Mucosa of descending colon (tissue), 3 donors: ENCODE measurements around the gene TMEM253. TPM values are rescaled to one million over a fixed set of nuclear protein-coding genes. Genes with fewer than 3 reads are reported as not detected.

ENCODE experiments used
- ATAC-seq: fragments of 200-7000 bp; cut with Tn5 transposase; one replicate; pipeline ENCODE4 v1.9.1; 2020; ENCODE audit warnings: mild to moderate bottlenecking, moderate library complexity
- DNase-seq, 3 donors: peaks; one replicate each; pipeline ENCODE4 v3.0.0-alpha.2; 2020
- H3K36me3 ChIP-seq: fragments of 200-600 bp; one replicate; pipeline ENCODE4 v1.8.0; 2021; ENCODE audit warnings: low read depth, mild to moderate bottlenecking
- H3K4me1 ChIP-seq: fragments of 200-600 bp; one replicate; pipeline ENCODE4 v1.8.0; 2021; ENCODE audit warnings: low read depth, mild to moderate bottlenecking
- H3K4me3 ChIP-seq: fragments of 200-600 bp; one replicate; pipeline ENCODE4 v1.8.0; 2021; ENCODE audit warnings: mild to moderate bottlenecking
- H3K9me3 ChIP-seq: fragments of 200-600 bp; one replicate; pipeline ENCODE4 v1.8.0; 2021; ENCODE audit warnings: mild to moderate bottlenecking
- CTCF ChIP-seq: fragments of 200-600 bp; IDR thresholded peaks from one replicate; pipeline ENCODE4 v1.8.0; 2022; ENCODE audit warnings: antibody characterized with exemption, mild to moderate bottlenecking
- intact Hi-C, 2 donors: fragments of 100-400 bp; cut with DNase I in 1 of 2; cut with micrococcal nuclease in 1 of 2; formaldehyde crosslinking; loops; one replicate each; pipeline versions ENCODE4 v1.11.0 to v1.11.1; 2022; cut with DNase I, micrococcal nuclease
- total RNA-seq, 3 donors: library from RNA; stranded (reverse); fragmentation: NEBNext Ultra II Directional in 2 of 3; extraction: Animal tissue kit (Norgen Biotek cat#: 25700) in 2 of 3; gene quantifications; one replicate each; pipeline versions ENCODE4 v1.2.1 to v1.2.4, GENCODE V29; 2021 to 2023
- donor health status: DM: no; HTN: no; CAD: no; lungs with moderate emphysema.
- donor health status: DM: no; HTN: no; CAD: no.
- donor health status: DM: no; HTN: yes; CAD: no.

The TMEM253 gene
- total RNA-seq, 3 donors from 2014 or later: 20.2 to 46.0 (median 43.9) TPM

- no peaks in the 10 kb centered on the region for H3K9me3 ChIP-seq
- H3K4me3 ChIP-seq: no peak overlapping the region
- TF ChIP-seq CTCF: no peak
- H3K36me3 ChIP-seq: no peaks in the 10 kb centered on the region
- ATAC-seq (no peak), DNase-seq (no peak)
- intact Hi-C loops: no loop called here
- H3K4me1 ChIP-seq: no peaks in the 10 kb centered on the region
Observed at GRCh38 chr14:21133901-21134300, 33.0 kb downstream of the TMEM253 start.

GRCh38 chr14:21136024-21136423 lies 35.2 kb downstream of the TMEM253 start:
- no peaks in the 10 kb centered on the region for H3K36me3 ChIP-seq
- intact Hi-C loops: no loop called here
- no peaks in the 10 kb centered on the region for H3K4me1 ChIP-seq
- no peak for DNase-seq
- no peak for TF ChIP-seq CTCF
- H3K4me3 ChIP-seq: no peak overlapping the region
- H3K9me3 ChIP-seq: no peaks in the 10 kb centered on the region
- ATAC-seq: no peak

DNA sequence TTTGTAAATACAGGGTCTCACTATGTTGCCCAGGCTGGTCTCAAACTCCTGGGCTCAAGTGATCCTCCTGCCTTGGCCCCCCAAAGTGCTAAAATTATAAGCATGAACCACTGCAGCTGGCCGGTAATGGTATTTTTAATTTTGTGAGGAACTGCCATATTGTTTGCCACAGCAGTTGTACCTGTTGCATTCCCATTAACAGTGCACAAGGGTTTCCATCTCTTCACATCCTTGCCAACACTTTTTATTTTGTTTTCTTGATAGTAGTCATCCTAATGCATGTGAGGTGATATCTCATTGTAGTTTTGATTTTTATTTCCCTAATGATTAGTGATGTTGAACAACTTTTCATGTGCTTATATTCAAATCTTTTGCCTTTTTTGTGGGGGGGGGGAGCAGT lies 41.5 kb downstream of the TMEM253 start:
- no peak for ATAC-seq
- DNase-seq: no peak
- peaks cover 3% of the 10 kb centered on the region for H3K9me3 ChIP-seq
- TF ChIP-seq CTCF: no peak
- H3K4me3 ChIP-seq: no peak overlapping the region
- intact Hi-C loops: no loop called here
- H3K4me1 ChIP-seq: no peaks in the 10 kb centered on the region
- H3K36me3 ChIP-seq: no peaks in the 10 kb centered on the region

DNA sequence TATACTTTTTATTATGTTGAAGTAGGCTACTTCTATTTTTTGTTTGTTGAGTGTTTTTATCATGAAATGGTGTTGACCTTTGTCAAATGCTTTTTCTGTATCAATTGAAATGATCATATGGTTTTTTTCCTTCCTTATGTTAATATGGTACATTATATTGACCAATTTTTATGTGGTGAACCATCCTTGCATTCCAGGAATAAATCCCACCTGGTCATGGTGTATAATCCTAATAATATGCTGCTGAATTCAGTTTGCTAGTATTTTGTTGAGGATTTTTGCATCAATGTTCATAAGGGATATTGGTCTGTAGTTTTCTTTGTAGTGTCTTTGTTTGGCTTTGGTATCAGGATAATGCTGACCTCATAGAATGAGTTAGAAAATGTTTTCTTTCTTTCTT lies 44.6 kb downstream of the TMEM253 start:
- no peak overlapping the region for H3K4me3 ChIP-seq
- no peaks in the 10 kb centered on the region for H3K4me1 ChIP-seq
- no peaks in the 10 kb centered on the region for H3K36me3 ChIP-seq
- intact Hi-C loops: no loop called here
- no peak for DNase-seq
- no peak for ATAC-seq
- TF ChIP-seq CTCF: no peak
- peaks cover 3% of the 10 kb centered on the region for H3K9me3 ChIP-seq

DNA sequence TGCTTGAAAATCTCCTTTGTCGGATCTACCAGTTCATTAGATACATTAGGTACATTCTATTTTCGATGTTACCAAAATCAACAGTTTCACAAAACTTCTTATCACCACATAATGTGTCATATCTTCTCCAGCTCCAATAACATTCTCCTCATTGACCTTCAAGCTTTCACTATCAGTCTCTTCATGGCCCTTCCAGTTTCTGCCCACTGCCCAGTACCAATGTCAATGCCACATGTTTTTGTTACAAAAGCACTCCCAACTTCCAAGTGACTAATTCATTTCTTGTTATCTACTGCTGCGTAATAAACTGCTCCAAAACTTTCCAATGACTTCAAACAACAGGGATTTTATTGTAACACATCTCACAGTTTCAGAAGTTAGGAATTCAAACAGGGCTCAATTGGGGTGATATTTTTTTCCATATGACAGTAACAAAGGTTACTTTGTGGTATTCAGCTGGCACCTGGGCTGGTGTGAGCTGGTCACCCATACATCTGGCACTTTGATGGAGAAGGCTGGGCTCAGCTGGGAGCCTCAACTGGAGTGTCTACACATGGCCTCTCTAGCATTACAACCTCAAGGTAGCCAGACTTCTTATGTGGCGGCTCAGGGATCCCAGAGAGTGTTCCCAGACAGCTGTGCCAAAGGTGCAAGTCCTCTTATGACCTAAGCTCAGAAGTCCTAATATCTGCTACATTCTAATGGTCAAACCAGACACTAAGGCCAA lies 48.9 kb downstream of the TMEM253 start:
- no peak overlapping the region for H3K4me3 ChIP-seq
- no peaks in the 10 kb centered on the region for H3K4me1 ChIP-seq
- H3K36me3 ChIP-seq: no peaks in the 10 kb centered on the region
- no peak for ATAC-seq
- peaks cover 3% of the 10 kb centered on the region for H3K9me3 ChIP-seq
- DNase-seq: no peak
- intact Hi-C loops: no loop called here
- no peak for TF ChIP-seq CTCF

Other genes with a start within 250 kb of the TMEM253 start
- not detected for gene RNASE3, start 209.7 kb upstream of the TMEM253 start, total RNA-seq
- gene RNASE2, start 145.6 kb upstream of the TMEM253 start, total RNA-seq: 1 to 10 TPM in 1 of 3 donors, under 1 TPM in 1, not detected in 1; 0.96 to 4.0 TPM
- 10 to 100 TPM; 61.1 to 87.3 (median 73.1) TPM for gene METTL17, start 111.1 kb upstream of the TMEM253 start, total RNA-seq
- gene SLC39A2, start 101.8 kb upstream of the TMEM253 start, total RNA-seq: 1 to 10 TPM in 2 of 3 donors, under 1 TPM in 1; 0.28 to 4.9 (median 2.0) TPM
- gene NDRG2, start 76.0 kb upstream of the TMEM253 start, total RNA-seq: 100 to 1,000 TPM; 156 to 212 (median 188) TPM
- gene TPPP2, start 70.8 kb upstream of the TMEM253 start, total RNA-seq: 1 to 10 TPM in 1 of 3 donors, under 1 TPM in 1, not detected in 1; 0.58 to 2.3 TPM
- gene RNASE13, start 66.3 kb upstream of the TMEM253 start, total RNA-seq: not detected
- gene RNASE7, start 58.7 kb upstream of the TMEM253 start, total RNA-seq: under 1 TPM in 2 of 3 donors, not detected in 1; 0.19 to 0.32 TPM
- not detected for gene RNASE8, start 43.2 kb upstream of the TMEM253 start, total RNA-seq
- gene ARHGEF40, start 30.8 kb upstream of the TMEM253 start, total RNA-seq: 10 to 100 TPM; 44.3 to 69.3 (median 47.8) TPM
- gene ZNF219, start 2.4 kb upstream of the TMEM253 start, total RNA-seq: 100 to 1,000 TPM in 1 of 3 donors, 10 to 100 TPM in 2; 56.6 to 103 (median 58.2) TPM
- gene OR5AU1, start 55.0 kb downstream of the TMEM253 start, total RNA-seq: not detected
- 100 to 1,000 TPM; 273 to 334 (median 312) TPM for gene HNRNPC, start 168.4 kb downstream of the TMEM253 start, total RNA-seq
- under 1 TPM in 2 of 3 donors, not detected in 1; 0.09 to 0.20 TPM for gene RPGRIP1, start 179.0 kb downstream of the TMEM253 start, total RNA-seq